HG03280 (cell line): ENCODE results near the gene NCBP1.

Experiments used
- ATAC-seq: cut with Tn5 transposase; IDR thresholded peaks from one replicate; pipeline ENCODE4 v1.9.1; 2021; ENCODE audit warnings: mild to moderate bottlenecking, moderate library complexity; ENCODE audit not compliant: unreplicated experiment

NCBP1 gene

GRCh38 chr9:97710356-97711222, 77.0 kb downstream of the NCBP1 start:
- ATAC-seq, result peak; percentile 63

GRCh38 chr9:97711223-97711626, 77.6 kb downstream of the NCBP1 start:
- no peak for ATAC-seq

- no peak for ATAC-seq
Observed at GRCh38 chr9:97714435-97714834, 80.8 kb downstream of the NCBP1 start.

- ATAC-seq, result no peak
Observed at GRCh38 chr9:97717866-97718265, 84.2 kb downstream of the NCBP1 start.

- no peak for ATAC-seq
Observed at GRCh38 chr9:97721396-97721795, 87.8 kb downstream of the NCBP1 start.

- no peak for ATAC-seq
Observed at GRCh38 chr9:97722331-97722730, 88.7 kb downstream of the NCBP1 start.
